ENCODE measurements around the gene PTPRR.
A peak's percentile ranks its signal among the peaks of the same experiment; 100 is the strongest.

Gene PTPRR

DNA sequence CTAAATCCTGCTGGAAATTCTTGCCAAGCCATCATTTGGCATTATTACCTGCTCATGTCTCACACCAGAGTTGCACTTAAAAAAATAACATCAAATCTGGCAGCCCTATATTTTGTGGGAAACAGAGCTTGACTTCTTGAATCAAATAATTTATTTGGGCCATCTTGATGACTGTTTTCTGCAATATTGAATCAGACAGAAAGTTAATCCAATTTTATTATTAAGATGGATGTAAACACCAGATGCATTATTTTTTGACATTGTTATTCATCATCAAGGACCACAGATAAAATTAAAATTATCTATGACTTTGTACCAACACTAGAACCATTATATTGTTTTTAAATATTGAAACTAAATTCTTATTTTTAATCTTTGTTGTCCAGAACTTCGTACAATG, 132.9 kb downstream of the PTPRR start:
- no peak for DNase-seq

DNA sequence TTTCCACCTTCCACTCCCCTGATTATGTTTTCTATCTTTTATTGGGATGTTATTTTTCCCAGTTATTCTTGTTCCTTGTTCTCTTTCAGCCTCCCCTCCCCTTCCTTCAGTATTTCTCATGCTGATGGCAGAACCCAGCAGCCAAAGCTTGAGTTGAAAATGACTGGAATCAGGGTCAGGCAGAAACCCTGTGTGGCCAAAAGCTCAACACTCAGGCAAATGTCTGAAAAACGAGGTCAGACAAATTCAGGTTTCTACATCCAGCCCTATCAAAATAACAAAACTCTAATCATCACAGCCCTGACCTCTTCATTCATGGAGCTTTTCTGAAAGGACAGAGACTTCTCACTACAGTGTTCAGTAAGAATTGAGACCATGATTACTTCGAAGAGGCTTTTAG, 134.6 kb downstream of the PTPRR start:
- no peak for DNase-seq

DNA sequence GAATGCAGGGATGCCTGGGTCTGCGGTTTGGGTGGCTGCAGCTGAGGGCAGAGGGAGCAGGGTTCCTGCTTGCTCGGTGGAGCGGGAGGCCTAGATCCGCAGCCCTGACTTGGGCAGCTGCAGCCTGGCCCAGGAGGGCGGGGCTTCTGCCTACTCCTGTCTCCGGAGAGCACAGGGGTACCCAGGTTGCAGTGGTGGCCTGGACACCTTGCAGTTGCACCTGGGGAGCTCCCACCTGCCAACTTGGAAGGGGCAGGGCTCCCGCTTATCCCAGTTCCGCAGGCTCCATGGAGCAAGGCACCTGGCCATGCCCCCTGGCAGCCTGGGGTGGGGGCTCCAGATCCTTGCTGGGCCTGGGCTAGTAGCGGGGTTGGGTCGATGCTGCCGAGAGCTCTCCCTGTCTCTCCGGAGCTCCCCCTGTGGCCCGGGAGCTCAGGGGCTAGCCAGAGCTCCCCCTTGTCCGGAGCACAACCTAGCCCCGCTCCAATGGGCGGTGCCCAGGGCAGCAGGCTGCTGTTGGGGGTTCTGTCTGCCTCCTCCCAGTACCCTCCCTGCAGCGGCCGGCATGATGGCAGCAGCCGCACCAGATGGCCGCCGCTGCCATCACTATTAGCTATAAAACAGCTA, 136.4 kb downstream of the PTPRR start:
- no peak for DNase-seq

DNA sequence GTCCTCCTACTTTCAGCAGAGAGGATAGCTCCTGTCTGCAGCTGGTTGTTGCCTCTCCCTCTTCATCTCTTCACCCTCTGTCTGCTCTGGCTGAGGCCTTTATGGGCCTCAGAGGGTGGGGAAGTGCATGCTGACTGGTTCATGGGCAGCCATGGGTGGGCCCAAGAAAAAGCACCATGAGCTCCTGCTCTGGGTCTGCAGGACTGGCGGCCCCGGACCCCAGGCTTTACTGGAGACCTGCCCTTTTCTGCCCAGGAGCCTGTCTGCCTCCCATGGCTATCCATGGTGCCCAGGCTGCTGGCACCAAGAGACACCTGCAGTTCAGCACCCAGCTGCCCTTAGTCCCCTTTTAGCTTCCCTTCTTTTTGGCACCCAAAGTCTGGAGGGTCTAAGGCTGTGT, 137.1 kb downstream of the PTPRR start:
- DNase-seq, result no peak

DNA sequence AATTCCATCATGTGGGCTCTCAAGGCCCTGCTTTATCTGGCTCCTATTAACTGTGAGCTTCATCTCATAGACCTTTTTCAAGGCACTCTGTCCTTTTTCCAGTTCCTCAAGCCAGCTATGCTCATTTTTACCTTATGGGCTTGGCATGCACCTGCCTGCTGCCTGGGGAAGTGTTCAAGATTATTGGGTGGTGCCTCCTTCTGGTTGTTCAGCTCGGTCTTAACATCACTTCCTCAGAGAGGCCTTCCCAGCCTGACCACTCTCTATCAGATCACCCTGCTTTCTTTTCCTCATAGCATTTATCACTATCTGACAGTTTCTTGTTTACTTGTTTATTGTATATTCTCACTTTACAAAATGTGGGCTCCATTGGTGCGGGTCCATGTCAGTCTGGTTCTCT, 141.3 kb downstream of the PTPRR start:
- no peak for DNase-seq

DNA sequence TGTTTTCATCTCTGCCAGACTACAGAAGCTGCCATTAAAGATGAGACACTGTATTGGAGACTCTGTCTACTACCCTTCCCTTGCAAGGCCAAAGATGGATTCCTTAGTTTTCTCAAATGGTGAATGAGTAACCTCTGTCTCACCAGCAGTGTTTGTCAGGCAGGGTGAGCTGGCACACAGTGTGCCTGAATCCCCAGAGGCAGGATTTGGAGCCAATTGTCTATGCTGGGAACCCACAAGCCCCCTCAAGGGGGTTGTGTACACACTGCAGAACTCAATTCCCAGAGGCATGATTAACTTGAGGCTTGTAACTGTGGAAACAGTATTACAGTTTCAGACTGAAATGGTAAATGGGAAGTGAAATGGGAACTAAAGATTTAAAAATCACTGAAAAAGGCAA, 146.5 kb downstream of the PTPRR start:
- DNase-seq, result no peak

DNA sequence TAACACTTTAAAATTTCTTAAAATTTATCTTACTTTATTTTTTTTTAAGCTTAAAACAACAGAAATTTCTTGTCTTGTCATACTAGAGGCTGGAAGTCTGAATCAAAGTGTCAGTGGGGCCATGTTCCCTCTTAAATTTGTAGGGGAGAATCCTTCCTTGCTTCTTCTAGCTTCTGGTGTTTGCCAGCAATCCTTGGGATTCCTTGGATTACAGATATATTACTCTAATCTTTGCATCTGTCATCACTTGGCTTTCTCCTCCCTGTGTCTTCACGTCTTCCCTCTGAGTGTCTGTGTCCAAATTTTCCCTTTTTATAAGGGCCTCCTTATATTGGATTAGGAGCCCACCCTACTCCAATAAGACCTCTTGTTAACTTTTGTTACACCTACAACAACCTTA, 147.7 kb downstream of the PTPRR start:
- no peak for DNase-seq

DNA sequence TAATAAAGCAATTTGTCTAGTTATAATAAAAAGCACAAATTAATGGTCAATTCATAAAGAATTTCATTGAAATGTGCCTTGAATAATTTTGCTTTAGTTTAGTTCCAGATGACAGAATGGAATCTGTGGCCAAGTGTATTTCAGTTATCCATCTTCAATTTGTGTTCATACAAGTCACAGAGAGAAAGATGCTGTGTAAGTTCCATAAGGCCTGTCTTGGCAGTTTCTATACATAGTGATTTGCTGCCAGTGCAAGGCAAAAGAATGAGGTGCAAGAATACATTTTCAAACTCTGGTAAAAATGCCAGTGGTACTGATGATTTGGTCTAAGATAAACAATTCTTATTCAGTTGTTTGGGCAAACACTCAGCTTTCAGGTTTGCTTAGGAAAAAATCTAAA, 149.0 kb downstream of the PTPRR start:
- no peak for DNase-seq

DNA sequence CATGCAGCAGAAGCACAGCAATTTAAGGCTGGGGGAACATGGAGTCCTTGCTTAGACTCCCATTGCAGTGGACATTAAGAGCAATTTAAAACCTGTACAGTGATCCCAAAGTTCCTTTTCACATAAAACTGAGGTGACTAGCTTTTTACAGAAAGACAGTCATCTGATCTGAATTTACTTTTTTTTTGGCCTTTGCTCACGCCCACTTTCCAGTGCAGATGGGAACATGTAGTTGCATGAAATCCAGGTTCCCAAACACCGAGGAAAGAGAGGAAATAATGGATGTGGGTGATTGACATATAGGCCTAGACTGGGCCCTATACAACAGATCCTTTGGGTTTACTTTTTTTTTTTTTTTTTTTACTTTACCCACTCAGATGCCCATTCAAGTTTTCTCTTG, 156.9 kb downstream of the PTPRR start:
- no peak for DNase-seq

DNA sequence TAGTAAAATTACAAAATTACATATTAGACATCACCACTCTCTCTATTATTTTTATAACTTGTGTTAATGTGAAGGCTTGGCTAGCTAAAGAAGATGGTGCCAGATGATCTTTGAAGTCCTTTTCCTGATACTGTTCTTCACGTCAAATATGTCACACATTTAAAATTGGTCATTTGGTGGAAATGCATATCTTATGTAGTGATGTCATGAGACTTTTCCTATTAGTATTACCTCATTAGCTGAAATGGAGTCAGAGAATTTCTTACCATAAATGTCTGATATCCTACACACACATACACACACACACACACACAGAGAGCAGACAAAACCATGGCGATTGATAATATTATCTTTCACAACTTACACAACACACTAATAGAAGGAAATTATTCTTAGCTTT, 158.5 kb downstream of the PTPRR start:
- DNase-seq, result no peak

DNA sequence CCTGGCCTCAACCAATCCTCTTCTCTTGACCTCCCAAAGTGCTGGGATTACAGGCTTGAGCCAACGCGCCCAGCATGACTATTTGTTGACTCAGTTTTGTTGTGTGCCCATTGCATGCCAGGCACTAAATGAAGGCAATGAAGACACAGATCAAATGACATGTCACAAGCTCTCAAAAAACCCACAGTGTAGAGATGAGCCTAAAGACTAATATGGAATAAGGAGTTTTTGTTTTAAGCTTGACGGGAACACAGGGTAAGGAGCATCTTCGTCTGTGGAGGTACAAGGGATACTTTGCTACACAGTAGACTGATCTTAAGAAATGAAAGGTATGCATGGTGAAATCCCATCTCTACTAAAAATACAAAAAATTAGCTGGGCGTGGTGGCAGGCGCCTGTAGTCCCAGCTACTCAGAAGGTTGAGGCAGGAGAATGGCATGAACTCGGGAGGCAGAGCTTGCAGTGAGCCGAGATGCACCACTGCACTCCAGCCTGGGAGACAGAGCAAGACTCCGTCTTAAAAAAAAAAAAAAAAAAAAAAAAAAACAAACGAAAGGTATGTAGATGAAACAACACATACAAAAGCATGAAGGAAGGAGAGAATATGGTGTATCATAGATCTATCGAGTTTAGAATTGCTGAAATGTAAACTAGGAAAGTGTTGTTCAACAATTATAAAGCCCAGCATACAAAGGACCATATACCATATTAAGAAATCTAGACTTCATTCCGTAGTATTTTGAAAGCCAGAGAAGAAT, 161.2 kb downstream of the PTPRR start:
- DNase-seq, result no peak

DNA sequence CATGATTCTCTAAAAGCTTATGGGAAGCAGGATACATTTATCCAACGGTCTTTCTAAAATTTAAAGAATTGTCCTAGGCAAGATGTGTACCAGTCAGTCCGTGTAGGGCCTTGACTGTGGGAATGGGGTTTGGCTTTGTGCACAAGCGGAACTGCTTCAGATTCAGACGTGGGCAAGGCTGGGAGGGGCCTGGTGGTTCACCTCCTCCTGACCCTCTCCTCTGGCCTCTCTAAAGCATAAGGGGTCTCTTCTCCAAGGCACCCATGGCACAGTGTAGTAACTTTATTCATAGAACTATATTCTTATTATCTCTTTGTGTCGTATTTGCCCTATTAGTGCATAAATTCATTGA, 162.1 kb downstream of the PTPRR start:
- DNase-seq, result no peak

DNA sequence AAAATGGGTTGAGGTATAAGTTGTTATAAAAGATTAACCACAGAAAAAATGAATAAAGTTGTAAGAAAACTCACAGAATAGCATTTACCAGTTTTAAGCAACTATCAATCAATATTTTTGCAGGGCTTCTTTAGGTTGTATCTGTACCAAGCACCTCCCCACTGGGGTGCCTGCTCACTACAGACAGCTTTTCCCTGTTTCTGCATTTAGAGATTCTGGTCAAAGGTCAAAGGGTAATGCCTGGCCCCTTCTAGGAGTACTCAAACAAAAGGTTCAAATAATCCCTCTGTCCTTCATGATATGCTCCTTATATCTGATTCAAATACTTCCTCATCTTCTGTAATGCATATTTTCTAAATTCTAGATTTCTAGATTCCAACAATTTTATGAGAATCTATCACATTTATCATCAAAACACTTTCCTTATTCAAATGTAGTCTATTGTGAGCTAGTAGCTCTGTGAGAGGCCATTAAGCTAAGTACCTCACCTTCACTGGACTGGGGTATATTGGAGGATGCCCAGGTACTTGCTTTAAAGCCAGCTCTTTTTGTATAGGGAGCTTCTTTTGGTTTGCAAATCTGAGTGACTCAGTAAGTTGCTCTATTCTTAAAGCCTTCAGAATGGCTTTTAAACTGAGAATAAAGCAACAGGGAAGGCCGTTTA, 162.6 kb downstream of the PTPRR start:
- DNase-seq, result no peak

DNA sequence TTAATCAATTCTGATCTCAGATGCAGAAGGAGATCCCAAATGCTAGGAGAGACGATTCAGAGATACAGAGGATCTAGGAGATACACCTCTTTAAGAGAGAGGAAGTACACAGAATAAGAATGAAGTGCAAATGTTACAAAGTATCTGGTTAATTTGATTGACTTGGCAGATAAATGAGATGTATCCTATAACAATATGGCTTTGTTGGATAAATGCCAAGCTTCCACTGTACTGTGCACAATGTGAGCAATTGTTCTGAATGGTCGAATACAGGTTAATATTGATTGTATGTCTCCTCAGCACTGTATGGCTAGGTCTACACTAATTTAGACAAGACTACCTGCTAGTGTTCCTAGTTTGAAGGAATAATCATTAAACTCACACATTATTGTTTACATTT, 163.7 kb downstream of the PTPRR start:
- DNase-seq, result peak; percentile 46

DNA sequence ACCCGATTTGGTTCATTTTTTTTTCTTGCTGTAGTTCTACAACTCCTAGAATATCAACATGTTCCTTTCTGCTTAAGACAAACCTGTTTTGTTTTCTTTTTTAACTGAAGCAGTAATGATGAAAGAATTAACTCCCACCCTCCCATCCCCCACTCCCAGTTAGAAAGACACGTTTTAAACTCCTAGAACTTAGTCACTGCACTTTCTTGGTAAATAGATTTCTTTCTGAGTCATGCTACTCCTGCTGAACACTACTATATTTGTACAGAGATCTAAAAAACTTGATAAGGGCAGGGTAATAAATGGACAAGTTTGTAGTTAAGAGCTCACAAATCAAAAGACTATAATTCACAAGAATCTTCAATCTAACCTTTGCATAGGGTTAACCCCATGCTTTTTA, 164.4 kb downstream of the PTPRR start:
- DNase-seq, result no peak

DNA sequence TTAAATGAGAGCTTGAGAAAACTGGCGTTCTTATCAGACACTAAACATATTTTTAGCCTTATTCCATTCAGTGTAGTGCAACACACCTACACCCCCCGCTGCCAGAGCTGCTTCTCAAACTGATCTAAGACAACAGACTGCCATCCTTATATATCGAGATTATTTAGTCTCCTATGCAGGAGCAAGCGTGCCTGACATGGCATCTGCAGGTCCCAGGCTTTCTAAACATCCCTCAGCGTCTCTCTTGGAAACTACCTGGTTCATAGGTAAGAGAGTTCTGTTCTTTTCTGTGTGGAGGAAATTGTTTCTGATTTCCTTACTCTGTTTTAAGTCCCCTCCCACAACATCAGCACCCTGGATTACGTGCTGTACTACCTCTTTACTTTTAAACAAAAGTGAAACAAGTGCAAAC, 166.2 kb downstream of the PTPRR start:
- DNase-seq, result no peak

DNA sequence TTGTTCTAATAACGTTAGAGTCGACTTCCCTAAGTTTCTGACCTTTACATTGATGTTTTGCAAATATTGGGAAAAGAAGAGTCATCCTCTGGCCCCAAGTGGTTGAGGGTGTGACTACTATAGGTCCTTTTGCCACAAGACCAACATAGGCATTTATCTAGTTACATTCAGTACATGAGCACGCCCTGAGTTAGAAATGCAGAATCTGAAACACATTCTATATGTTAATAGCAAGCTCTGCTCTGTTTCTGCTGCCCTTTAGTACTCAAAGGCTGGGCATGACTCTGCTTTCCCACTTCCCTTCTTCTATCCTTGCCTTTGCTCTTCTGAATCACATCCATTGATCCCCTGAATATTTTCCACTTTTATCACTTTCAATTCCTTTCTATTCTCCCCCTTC, 168.2 kb downstream of the PTPRR start:
- no peak for DNase-seq

DNA sequence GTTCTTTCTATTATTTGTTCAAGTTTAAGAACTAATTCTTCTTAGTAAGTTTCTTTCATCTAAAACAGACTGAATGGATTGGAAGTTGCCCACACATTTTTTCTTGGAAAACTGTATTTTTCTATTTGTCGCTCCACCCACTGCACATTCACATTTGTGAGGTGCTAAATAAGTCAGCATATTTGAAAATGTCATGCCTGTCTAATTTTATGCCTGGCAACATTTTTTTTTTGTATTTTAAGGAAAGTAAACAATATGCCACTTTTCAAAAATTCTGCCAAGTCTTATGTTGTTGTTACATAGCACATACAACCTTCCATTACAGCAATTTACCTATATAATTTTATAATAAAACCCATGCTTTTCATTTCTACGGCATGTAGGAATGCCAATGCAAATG, 170.6 kb downstream of the PTPRR start:
- no peak for DNase-seq

DNA sequence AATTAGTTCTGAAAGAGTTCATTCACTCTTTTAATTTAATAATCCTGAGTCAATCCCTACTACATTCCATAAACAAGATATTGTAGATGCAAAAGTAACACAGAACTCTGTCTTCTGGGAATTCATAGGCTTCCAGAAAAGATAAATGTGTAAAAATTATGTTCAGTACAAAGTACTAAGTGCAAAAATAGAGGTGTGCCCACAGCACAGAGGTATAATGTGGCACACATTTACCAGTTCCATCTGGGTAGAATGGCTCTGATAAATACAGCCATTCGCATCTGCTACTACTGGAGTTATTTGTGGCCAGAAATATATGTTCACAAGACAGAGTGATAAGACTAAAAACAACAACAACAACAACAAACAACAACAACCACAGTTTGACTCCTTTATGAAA, 171.7 kb downstream of the PTPRR start:
- DNase-seq, result no peak

DNA sequence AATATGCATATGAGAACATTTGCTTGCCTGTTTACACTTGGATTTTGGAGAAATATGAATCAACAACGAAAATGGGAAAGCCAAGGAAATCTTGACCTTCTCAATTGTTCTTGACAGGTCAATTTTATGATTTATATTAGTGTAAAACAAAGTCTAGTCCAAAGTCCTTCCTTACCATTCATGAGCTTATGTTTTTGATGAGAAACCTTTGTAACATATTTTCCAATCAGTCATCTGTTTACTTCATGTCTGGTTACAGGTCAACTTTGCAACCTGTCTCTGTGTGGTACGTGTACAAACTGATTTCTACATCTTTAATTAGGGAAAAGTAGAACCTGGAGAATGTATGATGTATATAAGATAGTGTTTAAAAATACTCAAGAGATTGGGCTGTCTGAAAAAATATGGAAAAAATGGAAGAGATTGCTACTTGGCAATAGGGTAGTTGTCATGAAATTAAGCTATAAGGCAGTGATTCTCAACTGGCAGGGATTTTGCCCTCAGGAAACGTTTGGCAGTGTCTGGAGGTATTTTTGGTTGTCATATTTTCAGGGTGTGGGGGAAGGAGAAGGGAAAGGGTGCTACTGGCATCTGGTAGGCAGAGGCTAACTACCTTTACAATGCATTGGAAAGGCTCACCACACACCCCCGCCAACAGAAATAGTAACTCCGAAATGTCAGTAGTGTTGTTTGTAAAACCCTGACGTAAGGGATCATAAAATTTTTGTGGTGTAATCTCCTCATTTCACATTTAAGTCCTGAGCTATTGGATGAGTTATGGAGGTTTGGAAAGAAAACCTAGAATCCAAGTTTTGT, 172.9 kb downstream of the PTPRR start:
- DNase-seq, result no peak

DNA sequence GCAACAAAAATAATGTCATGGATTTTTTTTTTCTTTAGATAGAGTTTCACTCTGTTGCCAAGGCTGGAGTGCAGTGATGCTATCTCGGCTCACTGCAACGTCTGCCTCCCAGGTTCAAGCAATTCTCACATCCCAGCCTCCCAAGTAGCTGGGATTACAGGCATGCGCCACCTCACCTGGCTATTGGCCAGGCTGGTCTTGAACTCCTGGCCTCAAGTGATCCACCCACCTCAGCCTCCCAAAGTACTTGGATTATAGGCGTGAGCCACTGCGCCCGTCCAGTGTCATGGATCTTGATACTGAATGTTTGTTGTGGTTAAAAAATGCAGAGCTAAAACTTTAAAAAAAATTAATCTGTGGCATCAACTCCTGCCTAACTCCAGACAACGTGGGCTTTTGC, 175.5 kb downstream of the PTPRR start:
- DNase-seq, result no peak

DNA sequence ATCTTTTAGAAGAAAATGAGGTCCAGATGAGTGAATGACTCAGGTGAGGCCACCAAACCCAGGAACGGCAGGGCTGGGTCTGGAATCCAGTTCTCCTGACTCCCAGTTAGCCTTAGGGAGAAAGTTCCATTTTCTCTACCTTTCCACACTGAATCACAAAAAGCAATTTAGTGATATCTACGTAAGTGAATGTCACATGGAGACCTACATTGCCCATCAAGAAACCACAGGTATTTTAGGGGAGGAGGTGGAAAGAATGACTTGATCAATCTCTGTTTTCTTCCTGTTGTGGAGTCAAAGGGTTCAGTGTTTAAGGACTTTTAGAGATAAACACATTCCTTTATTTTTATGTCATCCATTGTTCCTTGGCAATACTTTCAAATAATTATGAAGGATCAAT, 176.4 kb downstream of the PTPRR start:
- no peak for DNase-seq

DNA sequence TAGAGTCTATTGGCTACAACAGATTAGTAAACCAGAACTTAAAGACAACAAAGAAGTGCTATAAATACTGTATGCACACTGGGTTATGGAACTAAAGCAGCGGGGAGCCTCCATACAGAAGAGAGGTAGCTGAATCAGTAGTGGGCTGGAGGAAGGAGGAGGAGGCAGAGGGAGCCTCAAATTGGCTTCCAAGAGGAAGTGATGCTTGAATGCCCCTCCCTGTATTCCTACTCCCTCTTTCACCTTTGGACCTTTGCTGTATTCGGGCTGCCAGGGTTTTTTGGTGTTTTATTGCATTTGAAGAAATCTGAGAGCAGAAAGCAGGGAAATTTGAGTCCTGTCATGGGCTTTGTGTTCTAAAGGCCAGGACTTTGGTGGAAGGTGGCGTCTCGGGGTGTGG, 179.3 kb downstream of the PTPRR start:
- DNase-seq, result no peak

DNA sequence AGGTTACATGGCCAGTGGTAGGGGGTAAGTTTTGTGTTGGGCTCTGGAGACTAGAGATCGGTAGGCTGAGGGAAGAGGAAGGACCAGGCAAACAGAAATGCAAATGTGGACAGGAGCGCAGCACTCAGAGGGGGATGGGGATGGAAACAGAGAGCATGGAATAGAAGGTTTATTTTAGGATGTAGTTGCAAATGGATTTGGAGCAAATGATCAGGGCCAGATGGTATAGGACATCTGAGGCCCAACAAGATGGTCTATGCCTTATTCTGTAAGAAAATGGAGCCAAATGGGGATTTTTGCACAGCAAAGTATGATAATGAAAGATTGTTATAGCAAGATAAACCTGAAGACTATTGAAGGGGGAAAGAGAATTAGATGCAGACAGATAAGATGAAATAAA, 180.8 kb downstream of the PTPRR start:
- no peak for DNase-seq

Data from NCI-H1105 (cell line).